Dendritic cell treated with granulocyte-macrophage colony-stimulating factor and Interleukin-4, amounts not matched to agents 40 ng/mL and 50 ng/mL, for 4 days (primary cell): Measurements from ENCODE around the gene CUL9.

Experiments used
- H3K27ac Mint-ChIP-seq: one replicate; pipeline ENCODE4 v1.8.0; 2022; ENCODE audit warnings: mild to moderate bottlenecking, mixed read lengths
- H3K27me3 Mint-ChIP-seq: one replicate; pipeline ENCODE4 v1.8.0; 2022; ENCODE audit warnings: mild to moderate bottlenecking, mixed read lengths
- H3K36me3 Mint-ChIP-seq: one replicate; pipeline ENCODE4 v1.8.0; 2022; ENCODE audit warnings: low read depth, mixed read lengths
- H3K4me1 Mint-ChIP-seq: one replicate; pipeline ENCODE4 v1.8.0; 2022; ENCODE audit warnings: low read depth, mixed read lengths
- H3K4me3 Mint-ChIP-seq: one replicate; pipeline ENCODE4 v1.8.0; 2022; ENCODE audit warnings: mild to moderate bottlenecking, moderate library complexity, mixed read lengths
- H3K9me3 Mint-ChIP-seq: one replicate; pipeline ENCODE4 v1.8.0; 2022; ENCODE audit warnings: mixed read lengths
- intact Hi-C: fragments of 100-400 bp; cut with micrococcal nuclease; formaldehyde crosslinking; loops from one replicate; pipeline ENCODE4 v1.15.0; 2022

The CUL9 gene

GRCh38 chr6:43196337-43196736, 14.3 kb downstream of the CUL9 start:
- intact Hi-C loops: no loop called here
- no peaks in the 10 kb centered on the region for H3K9me3 Mint-ChIP-seq
- no peaks in the 10 kb centered on the region for H3K27me3 Mint-ChIP-seq
- H3K36me3 Mint-ChIP-seq: peaks cover 88% of the 10 kb centered on the region
- no peaks in the 10 kb centered on the region for H3K4me1 Mint-ChIP-seq
- H3K4me3 Mint-ChIP-seq: no peak overlapping the region
- no peak overlapping the region for H3K27ac Mint-ChIP-seq

DNA sequence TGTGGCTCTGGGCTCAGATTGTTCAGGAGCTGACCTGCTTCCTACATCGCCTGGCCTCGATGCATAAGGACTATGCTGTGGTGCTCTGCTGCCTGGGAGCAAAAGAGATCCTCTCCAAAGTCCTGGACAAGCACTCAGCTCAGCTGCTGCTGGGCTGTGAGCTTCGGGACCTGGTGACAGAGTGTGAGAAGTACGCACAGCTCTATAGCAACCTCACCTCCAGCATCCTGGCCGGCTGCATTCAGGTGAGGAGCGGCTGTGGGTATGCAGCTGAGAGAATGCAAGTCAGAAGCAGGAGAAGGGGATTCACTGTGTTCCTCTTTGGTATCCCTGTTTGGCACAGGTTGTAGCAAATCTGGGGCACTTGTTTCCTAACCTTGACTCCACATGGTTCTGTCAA, 17.9 kb downstream of the CUL9 start:
- no peaks in the 10 kb centered on the region for H3K27me3 Mint-ChIP-seq
- no peak overlapping the region for H3K4me3 Mint-ChIP-seq
- peaks cover 82% of the 10 kb centered on the region for H3K36me3 Mint-ChIP-seq
- no peaks in the 10 kb centered on the region for H3K4me1 Mint-ChIP-seq
- no peaks in the 10 kb centered on the region for H3K9me3 Mint-ChIP-seq
- intact Hi-C loops: no loop called here
- H3K27ac Mint-ChIP-seq: no peak overlapping the region

GRCh38 chr6:43200541-43200940, 18.5 kb downstream of the CUL9 start:
- Mint-ChIP-seq H3K9me3 (no peaks in the 10 kb centered on the region), H3K36me3 (peaks cover 82% of the 10 kb centered on the region), H3K4me1 (no peaks in the 10 kb centered on the region), H3K4me3 (no peak overlapping the region), H3K27ac (no peak overlapping the region), H3K27me3 (no peaks in the 10 kb centered on the region)
- intact Hi-C loops: no loop called here

- no peaks in the 10 kb centered on the region for H3K27me3 Mint-ChIP-seq
- no peaks in the 10 kb centered on the region for H3K9me3 Mint-ChIP-seq
- intact Hi-C loops: no loop called here
- no peaks in the 10 kb centered on the region for H3K4me1 Mint-ChIP-seq
- H3K27ac Mint-ChIP-seq: no peak overlapping the region
- no peak overlapping the region for H3K4me3 Mint-ChIP-seq
- H3K36me3 Mint-ChIP-seq: peaks cover 78% of the 10 kb centered on the region
These were observed 20.5 kb downstream of the CUL9 start for GRCh38 chr6:43202451-43202850.

- Mint-ChIP-seq H3K9me3 (no peaks in the 10 kb centered on the region), H3K27me3 (no peaks in the 10 kb centered on the region), H3K4me3 (no peak overlapping the region), H3K4me1 (no peaks in the 10 kb centered on the region), H3K27ac (no peak overlapping the region), H3K36me3 (peaks cover 72% of the 10 kb centered on the region)
- intact Hi-C loops: no loop called here
These were observed 21.2 kb downstream of the CUL9 start for GRCh38 chr6:43203029-43203717.

GRCh38 chr6:43203718-43204095, 21.7 kb downstream of the CUL9 start:
- Mint-ChIP-seq H3K36me3 (peaks cover 67% of the 10 kb centered on the region), H3K4me3 (no peak overlapping the region), H3K4me1 (no peaks in the 10 kb centered on the region), H3K27ac (no peak overlapping the region), H3K27me3 (no peaks in the 10 kb centered on the region), H3K9me3 (no peaks in the 10 kb centered on the region)
- intact Hi-C loops: no loop called here

- Mint-ChIP-seq H3K27ac (no peak overlapping the region), H3K9me3 (no peaks in the 10 kb centered on the region), H3K36me3 (peaks cover 65% of the 10 kb centered on the region), H3K4me3 (no peak overlapping the region), H3K27me3 (no peaks in the 10 kb centered on the region), H3K4me1 (no peaks in the 10 kb centered on the region)
- intact Hi-C loops: no loop called here
These were observed 22.5 kb downstream of the CUL9 start for GRCh38 chr6:43204271-43205105.

DNA sequence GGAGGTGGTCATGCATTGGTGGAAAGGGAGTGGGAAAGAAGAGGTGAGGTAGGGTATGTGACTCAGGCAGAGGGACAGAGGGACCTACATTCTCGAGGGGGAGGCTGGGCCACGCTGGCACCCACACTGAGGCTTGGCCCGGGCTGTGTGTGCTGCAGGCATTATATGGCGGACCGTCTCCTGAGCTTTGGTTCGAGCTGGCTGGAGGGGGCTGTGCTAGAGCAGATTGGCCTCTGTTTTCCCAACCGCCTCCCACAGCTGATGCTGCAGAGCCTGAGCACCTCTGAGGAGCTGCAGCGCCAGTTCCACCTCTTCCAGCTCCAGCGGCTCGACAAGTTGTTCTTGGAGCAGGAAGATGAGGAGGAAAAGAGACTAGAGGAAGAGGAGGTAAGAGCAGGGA, 23.9 kb downstream of the CUL9 start:
- H3K9me3 Mint-ChIP-seq: no peaks in the 10 kb centered on the region
- H3K4me3 Mint-ChIP-seq: no peak overlapping the region
- no peak overlapping the region for H3K27ac Mint-ChIP-seq
- no peaks in the 10 kb centered on the region for H3K27me3 Mint-ChIP-seq
- intact Hi-C loops: no loop called here
- H3K4me1 Mint-ChIP-seq: no peaks in the 10 kb centered on the region
- H3K36me3 Mint-ChIP-seq: peaks cover 52% of the 10 kb centered on the region

GRCh38 chr6:43207286-43207685, 25.3 kb downstream of the CUL9 start:
- Mint-ChIP-seq H3K4me1 (no peaks in the 10 kb centered on the region), H3K27me3 (no peaks in the 10 kb centered on the region), H3K27ac (no peak overlapping the region), H3K9me3 (no peaks in the 10 kb centered on the region), H3K4me3 (no peak overlapping the region), H3K36me3 (peaks cover 47% of the 10 kb centered on the region)
- intact Hi-C loops: no loop called here

DNA sequence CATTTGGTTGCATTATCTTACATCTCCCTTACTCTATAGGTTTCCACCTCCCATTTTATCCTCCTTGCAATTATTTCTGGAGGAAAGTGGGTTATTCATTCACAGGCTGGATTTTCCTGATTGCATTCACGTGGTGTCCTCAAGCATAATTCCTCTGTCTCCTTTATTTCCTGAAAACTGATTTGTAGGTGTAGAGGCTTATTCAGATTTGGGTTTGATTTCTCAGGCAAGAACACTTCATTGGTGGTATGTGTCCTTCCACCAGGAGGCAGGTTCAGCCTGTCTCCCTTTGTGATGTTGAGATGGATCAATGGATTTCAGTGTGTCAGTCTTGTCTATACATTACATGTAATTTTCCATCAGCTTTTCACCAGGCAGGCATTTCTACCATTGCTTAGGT, 30.0 kb downstream of the CUL9 start:
- intact Hi-C loops: no loop called here
- no peak overlapping the region for H3K4me3 Mint-ChIP-seq
- peaks cover 47% of the 10 kb centered on the region for H3K36me3 Mint-ChIP-seq
- no peaks in the 10 kb centered on the region for H3K27me3 Mint-ChIP-seq
- H3K27ac Mint-ChIP-seq: no peak overlapping the region
- H3K4me1 Mint-ChIP-seq: no peaks in the 10 kb centered on the region
- H3K9me3 Mint-ChIP-seq: no peaks in the 10 kb centered on the region

DNA sequence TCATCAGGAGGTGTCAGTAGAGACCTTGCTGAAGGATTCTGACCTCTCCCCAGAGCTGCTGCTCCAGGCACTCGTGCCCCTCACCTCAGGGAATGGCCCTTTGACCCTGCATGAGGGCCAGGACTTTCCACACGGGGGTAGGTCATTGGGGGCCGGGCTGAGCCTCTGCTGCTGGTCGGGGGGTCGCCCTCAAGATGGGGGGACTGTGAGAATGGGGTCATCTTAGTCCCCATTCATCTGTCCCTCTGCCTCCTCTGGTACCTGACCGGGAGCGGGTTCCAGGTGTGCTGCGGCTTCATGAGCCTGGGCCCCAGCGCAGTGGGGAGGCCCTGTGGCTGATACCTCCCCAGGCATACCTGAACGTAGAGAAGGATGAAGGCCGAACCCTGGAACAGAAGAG, 31.4 kb downstream of the CUL9 start:
- Mint-ChIP-seq H3K9me3 (no peaks in the 10 kb centered on the region), H3K27ac (no peak overlapping the region), H3K36me3 (peaks cover 60% of the 10 kb centered on the region), H3K4me1 (no peaks in the 10 kb centered on the region), H3K4me3 (no peak overlapping the region), H3K27me3 (no peaks in the 10 kb centered on the region)
- intact Hi-C loops: no loop called here

DNA sequence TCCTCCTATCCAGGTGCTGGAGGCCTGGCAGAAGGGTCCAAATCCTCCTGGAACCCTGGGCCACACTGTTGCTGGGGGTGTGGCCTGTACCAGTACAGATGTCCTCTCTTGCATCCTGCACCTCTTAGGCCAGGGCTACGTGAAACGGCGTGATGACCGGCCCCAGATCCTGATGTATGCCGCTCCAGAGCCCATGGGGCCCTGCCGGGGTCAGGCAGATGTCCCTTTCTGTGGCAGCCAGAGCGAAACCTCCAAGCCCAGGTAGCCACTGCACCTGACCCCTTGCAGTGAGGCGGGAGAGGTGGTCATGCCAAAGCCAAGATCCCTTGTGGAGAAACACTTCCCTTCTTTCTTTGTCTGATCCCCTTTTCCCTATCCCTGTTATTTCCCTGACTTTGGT, 33.1 kb downstream of the CUL9 start:
- intact Hi-C loops: no loop called here
- Mint-ChIP-seq H3K27ac (no peak overlapping the region), H3K36me3 (peaks cover 70% of the 10 kb centered on the region), H3K9me3 (no peaks in the 10 kb centered on the region), H3K4me1 (no peaks in the 10 kb centered on the region), H3K4me3 (no peak overlapping the region), H3K27me3 (no peaks in the 10 kb centered on the region)

- Mint-ChIP-seq H3K36me3 (peaks cover 81% of the 10 kb centered on the region), H3K27me3 (no peaks in the 10 kb centered on the region), H3K4me3 (no peak overlapping the region), H3K4me1 (peaks cover 7% of the 10 kb centered on the region), H3K27ac (no peak overlapping the region), H3K9me3 (no peaks in the 10 kb centered on the region)
- intact Hi-C loops: no loop called here
These were observed 34.2 kb downstream of the CUL9 start for GRCh38 chr6:43216200-43216599.

- intact Hi-C loops: no loop called here
- no peak overlapping the region for H3K27ac Mint-ChIP-seq
- no peaks in the 10 kb centered on the region for H3K27me3 Mint-ChIP-seq
- H3K4me3 Mint-ChIP-seq: no peak overlapping the region
- peaks cover 93% of the 10 kb centered on the region for H3K36me3 Mint-ChIP-seq
- peaks cover 15% of the 10 kb centered on the region for H3K4me1 Mint-ChIP-seq
- H3K9me3 Mint-ChIP-seq: no peaks in the 10 kb centered on the region
These were observed 35.4 kb downstream of the CUL9 start for GRCh38 chr6:43217351-43217750.

DNA sequence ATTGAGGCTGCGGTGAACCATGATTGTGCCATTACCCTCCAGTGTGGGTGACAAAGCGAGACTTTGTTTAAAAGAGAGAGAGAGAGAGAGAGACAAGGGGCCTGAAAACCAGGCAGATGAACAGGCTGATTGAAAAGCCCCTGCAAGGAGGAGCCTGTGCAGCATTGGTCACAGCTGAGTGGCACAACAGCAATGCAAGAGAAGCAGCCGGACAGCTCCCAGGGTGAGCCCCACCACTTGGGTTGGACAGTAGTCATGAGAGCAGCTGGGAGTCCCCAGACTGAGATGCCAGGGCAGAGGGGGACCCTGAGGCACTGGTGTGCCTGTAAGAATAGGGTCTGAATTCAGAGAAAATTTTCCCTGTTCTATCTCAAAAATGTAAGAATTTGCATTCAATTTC, 37.1 kb downstream of the CUL9 start:
- H3K27me3 Mint-ChIP-seq: no peaks in the 10 kb centered on the region
- H3K27ac Mint-ChIP-seq: no peak overlapping the region
- H3K9me3 Mint-ChIP-seq: no peaks in the 10 kb centered on the region
- H3K36me3 Mint-ChIP-seq: peaks cover 96% of the 10 kb centered on the region
- peaks cover 18% of the 10 kb centered on the region for H3K4me1 Mint-ChIP-seq
- H3K4me3 Mint-ChIP-seq: no peak overlapping the region
- intact Hi-C loops: no loop called here
